ENCODE data around the gene CRYGD. TPM values are rescaled to one million over a fixed set of nuclear protein-coding genes. Genes with fewer than 3 reads are reported as not detected.

CRYGD gene
- total and polyA plus RNA-seq, 12 donors = not detected

DNA sequence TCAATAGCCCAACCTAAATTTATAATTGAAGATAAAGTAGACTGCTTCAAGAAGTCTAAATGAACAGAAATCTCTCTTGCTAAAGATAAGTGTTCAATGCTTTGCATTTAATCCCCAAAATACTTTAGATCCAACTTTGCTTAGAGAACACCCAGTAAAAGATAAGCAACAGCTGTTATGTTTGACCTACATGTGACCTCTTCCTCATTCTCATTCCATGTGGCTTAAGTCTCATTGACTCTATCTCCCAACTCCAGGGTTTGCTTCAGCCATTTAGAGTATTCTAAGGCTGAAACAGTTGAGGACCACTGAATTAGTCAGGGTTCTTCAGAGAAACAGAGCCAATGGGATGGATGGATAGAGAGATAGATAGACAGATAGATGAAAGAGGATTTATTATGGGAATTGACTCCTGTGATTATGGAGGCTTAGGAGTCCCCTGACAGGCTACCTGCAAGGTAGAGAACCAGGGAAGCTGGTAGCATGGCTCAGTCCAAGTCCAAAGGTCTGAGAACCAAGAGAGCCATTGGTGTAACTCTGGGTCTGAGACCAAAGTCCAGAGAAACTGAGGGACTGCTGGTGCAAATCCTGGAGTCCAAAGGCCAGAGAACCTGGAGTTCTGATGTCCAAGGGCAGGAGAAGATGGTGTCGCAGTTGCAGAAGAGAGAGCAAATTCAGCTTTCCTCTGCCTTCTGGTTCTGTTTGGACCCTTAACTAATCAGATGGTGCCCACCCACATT, 32.1 kb downstream of the CRYGD start:
- Histone ChIP-seq H3K36me3 (replicated peaks in 1 of 2) (no peaks in the 10 kb centered on the region), H3K27me3 (no peaks in the 10 kb centered on the region), H3K4me1 (replicated peaks in 1 of 2) (no peaks in the 10 kb centered on the region), H3K9me3 (replicated peaks in 1 of 3) (no peaks in the 10 kb centered on the region), H3K27ac (no peak overlapping the region), H3K4me3 (no peak overlapping the region)
- TF ChIP-seq, protein P1, sequence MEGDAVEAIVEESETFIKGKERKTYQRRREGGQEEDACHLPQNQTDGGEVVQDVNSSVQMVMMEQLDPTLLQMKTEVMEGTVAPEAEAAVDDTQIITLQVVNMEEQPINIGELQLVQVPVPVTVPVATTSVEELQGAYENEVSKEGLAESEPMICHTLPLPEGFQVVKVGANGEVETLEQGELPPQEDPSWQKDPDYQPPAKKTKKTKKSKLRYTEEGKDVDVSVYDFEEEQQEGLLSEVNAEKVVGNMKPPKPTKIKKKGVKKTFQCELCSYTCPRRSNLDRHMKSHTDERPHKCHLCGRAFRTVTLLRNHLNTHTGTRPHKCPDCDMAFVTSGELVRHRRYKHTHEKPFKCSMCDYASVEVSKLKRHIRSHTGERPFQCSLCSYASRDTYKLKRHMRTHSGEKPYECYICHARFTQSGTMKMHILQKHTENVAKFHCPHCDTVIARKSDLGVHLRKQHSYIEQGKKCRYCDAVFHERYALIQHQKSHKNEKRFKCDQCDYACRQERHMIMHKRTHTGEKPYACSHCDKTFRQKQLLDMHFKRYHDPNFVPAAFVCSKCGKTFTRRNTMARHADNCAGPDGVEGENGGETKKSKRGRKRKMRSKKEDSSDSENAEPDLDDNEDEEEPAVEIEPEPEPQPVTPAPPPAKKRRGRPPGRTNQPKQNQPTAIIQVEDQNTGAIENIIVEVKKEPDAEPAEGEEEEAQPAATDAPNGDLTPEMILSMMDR (IDR thresholded peaks at IDR 0.05) = no peak
- TF ChIP-seq POLR2A (IDR thresholded peaks at IDR 0.05) = no peak
- intact Hi-C loops (cut with DNase I) = no loop called here
- DNase-seq = no peak
- WGBS, 4 donors = 96 to 100% (median 98%) methylated on average over 1 of the region's 1 CpG

GRCh38 chr2:208090420-208090819, 33.9 kb downstream of the CRYGD start:
- intact Hi-C loops (cut with DNase I) = no loop called here
- Histone ChIP-seq H3K27ac (no peak overlapping the region), H3K27me3 (no peaks in the 10 kb centered on the region), H3K4me1 (replicated peaks in 1 of 2) (no peaks in the 10 kb centered on the region), H3K36me3 (replicated peaks in 1 of 2) (no peaks in the 10 kb centered on the region), H3K9me3 (replicated peaks in 1 of 3) (no peaks in the 10 kb centered on the region), H3K4me3 (no peak overlapping the region)
- TF ChIP-seq, protein P1 (IDR thresholded peaks at IDR 0.05) = no peak
- TF ChIP-seq POLR2A (IDR thresholded peaks at IDR 0.05) = no peak
- no peak for DNase-seq

GRCh38 chr2:208086029-208086428, 38.3 kb downstream of the CRYGD start:
- intact Hi-C loops (cut with DNase I) = no loop called here
- no peak for DNase-seq

GRCh38 chr2:208083807-208084206, 40.5 kb downstream of the CRYGD start:
- H3K27me3 ChIP-seq = no peaks in the 10 kb centered on the region
- H3K4me3 ChIP-seq = no peak overlapping the region
- intact Hi-C loops (cut with DNase I) = no loop called here
- no peak for TF ChIP-seq POLR2A (IDR thresholded peaks at IDR 0.05)
- TF ChIP-seq, protein P1 (IDR thresholded peaks at IDR 0.05) = no peak
- no peaks in the 10 kb centered on the region for H3K4me1 ChIP-seq (replicated peaks in 1 of 2)
- no peaks in the 10 kb centered on the region for H3K36me3 ChIP-seq (replicated peaks in 1 of 2)
- no peak overlapping the region for H3K27ac ChIP-seq
- DNase-seq = no peak
- H3K9me3 ChIP-seq (replicated peaks in 1 of 3) = no peaks in the 10 kb centered on the region

More at GRCh38 chr2:208086029-208086428, 38.3 kb downstream of the CRYGD start:
- H3K27me3 ChIP-seq = no peaks in the 10 kb centered on the region
- no peaks in the 10 kb centered on the region for H3K9me3 ChIP-seq (replicated peaks in 1 of 3)
- no peaks in the 10 kb centered on the region for H3K4me1 ChIP-seq (replicated peaks in 1 of 2)
- 36 to 68% (median 56%) methylated on average over 1 of the region's 1 CpG for WGBS, 4 donors
- no peaks in the 10 kb centered on the region for H3K36me3 ChIP-seq (replicated peaks in 1 of 2)
- TF ChIP-seq, protein P1 (IDR thresholded peaks at IDR 0.05) = no peak
- no peak for TF ChIP-seq POLR2A (IDR thresholded peaks at IDR 0.05)
- H3K4me3 ChIP-seq = no peak overlapping the region
- no peak overlapping the region for H3K27ac ChIP-seq

All from adrenal gland (tissue), 12 donors.